ENCODE measurements around the gene NBAS. TPM values are rescaled to one million over a fixed set of nuclear protein-coding genes. Genes with fewer than 3 reads are reported as not detected.

The NBAS gene
- total RNA-seq, 2 experiments from 2014 or later: 28.2 to 31.8 TPM

DNA sequence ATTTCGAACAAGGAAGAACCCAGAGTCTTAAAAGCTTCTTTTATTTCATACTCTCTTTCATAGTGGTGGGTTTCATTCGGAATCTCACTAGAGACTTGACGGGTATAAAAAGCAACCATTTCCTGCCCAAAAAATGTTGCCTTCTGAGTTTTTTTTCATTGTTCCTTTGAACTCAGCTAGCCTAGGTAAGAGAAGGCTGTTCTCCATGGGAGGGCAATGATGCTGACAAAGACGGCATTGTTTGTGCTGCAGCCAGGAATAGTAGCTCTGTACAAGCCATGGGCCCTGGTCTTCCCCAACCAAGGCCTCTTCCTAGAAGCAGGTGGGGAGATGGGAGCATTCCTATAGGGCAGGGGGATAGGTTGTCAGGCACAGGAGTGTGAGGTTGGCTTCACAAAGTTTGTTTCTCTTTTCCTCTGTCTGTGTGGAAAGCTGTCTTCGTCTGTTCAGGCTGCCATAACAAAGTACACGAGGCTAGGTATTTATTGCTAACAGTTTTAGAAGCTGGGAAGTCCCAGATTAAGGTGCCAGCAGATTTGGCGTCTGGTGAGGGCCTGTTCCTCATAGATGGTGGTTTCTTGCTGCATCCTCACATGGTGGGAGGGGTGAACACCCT is 405.1 kb downstream of the NBAS start:
- no peaks in the 10 kb centered on the region for H3K36me3 Mint-ChIP-seq (ENCODE audit: low read depth)
- ChIA-PET POLR2A (interaction anchor here (1.0 kb wide), 1 partner anchor 71 kb away, joined by 3 read pairs; no protein-coding TSS in a partner anchor), CTCF (interaction anchor here (1.6 to 1.9 kb wide), 2 partner anchors 11 to 421 kb away, joined by 5 to 8 read pairs; no protein-coding TSS in a partner anchor)
- H3K27ac Mint-ChIP-seq: no peak overlapping the region
- peaks cover 21% of the 10 kb centered on the region for H3K4me1 Mint-ChIP-seq (ENCODE audit: low read depth)
- DNase-seq (no peak), ATAC-seq (no peak)
- no peaks in the 10 kb centered on the region for H3K27me3 Mint-ChIP-seq (ENCODE audit: low read depth)
- H3K4me3 Mint-ChIP-seq: no peak overlapping the region
- H3K9me3 Mint-ChIP-seq (ENCODE audit: insufficient read depth): no peaks in the 10 kb centered on the region

GRCh38 chr2:15154297-15154696 is 406.8 kb downstream of the NBAS start:
- no peak overlapping the region for H3K4me3 Mint-ChIP-seq
- no peak for ATAC-seq
- H3K27ac Mint-ChIP-seq: no peak overlapping the region
- POLR2A ChIA-PET: interaction anchor here (0.8 kb wide), 1 partner anchor 12 kb away, joined by 3 read pairs; no protein-coding TSS in a partner anchor
- DNase-seq: no peak
- no peaks in the 10 kb centered on the region for H3K36me3 Mint-ChIP-seq (ENCODE audit: low read depth)
- no peaks in the 10 kb centered on the region for H3K27me3 Mint-ChIP-seq (ENCODE audit: low read depth)
- peaks cover 18% of the 10 kb centered on the region for H3K4me1 Mint-ChIP-seq (ENCODE audit: low read depth)
- CTCF ChIA-PET: interaction anchor here (1.4 kb wide), 1 partner anchor 12 kb away, joined by 3 read pairs; no protein-coding TSS in a partner anchor
- H3K9me3 Mint-ChIP-seq (ENCODE audit: insufficient read depth): no peaks in the 10 kb centered on the region

- Mint-ChIP-seq H3K4me1 (ENCODE audit: low read depth) (peaks cover 18% of the 10 kb centered on the region), H3K4me3 (no peak overlapping the region), H3K27me3 (ENCODE audit: low read depth) (no peaks in the 10 kb centered on the region), H3K9me3 (ENCODE audit: insufficient read depth) (no peaks in the 10 kb centered on the region), H3K36me3 (ENCODE audit: low read depth) (no peaks in the 10 kb centered on the region), H3K27ac (no peak overlapping the region)
- ATAC-seq (no peak), DNase-seq (no peak)
- ChIA-PET CTCF (no interaction called here), POLR2A (no interaction called here)
Measured at GRCh38 chr2:15152382-15152781, 408.8 kb downstream of the NBAS start.

GRCh38 chr2:15149063-15149462 is 412.1 kb downstream of the NBAS start:
- Mint-ChIP-seq H3K36me3 (ENCODE audit: low read depth) (no peaks in the 10 kb centered on the region), H3K27me3 (ENCODE audit: low read depth) (no peaks in the 10 kb centered on the region), H3K4me1 (ENCODE audit: low read depth) (peaks cover 2% of the 10 kb centered on the region), H3K4me3 (no peak overlapping the region), H3K9me3 (ENCODE audit: insufficient read depth) (no peaks in the 10 kb centered on the region), H3K27ac (no peak overlapping the region)
- ChIA-PET CTCF (no interaction called here), POLR2A (no interaction called here)
- DNase-seq (no peak), ATAC-seq (no peak)

- Mint-ChIP-seq H3K36me3 (ENCODE audit: low read depth) (no peaks in the 10 kb centered on the region), H3K27me3 (ENCODE audit: low read depth) (no peaks in the 10 kb centered on the region), H3K4me3 (no peak overlapping the region), H3K27ac (no peak overlapping the region), H3K4me1 (ENCODE audit: low read depth) (peaks cover 6% of the 10 kb centered on the region), H3K9me3 (ENCODE audit: insufficient read depth) (no peaks in the 10 kb centered on the region)
- ATAC-seq (no peak), DNase-seq (no peak)
- ChIA-PET POLR2A (no interaction called here), CTCF (no interaction called here)
Measured at GRCh38 chr2:15147591-15147990, 413.5 kb downstream of the NBAS start.

- Mint-ChIP-seq H3K4me3 (no peak overlapping the region), H3K36me3 (ENCODE audit: low read depth) (no peaks in the 10 kb centered on the region), H3K4me1 (ENCODE audit: low read depth) (peaks cover 13% of the 10 kb centered on the region), H3K9me3 (ENCODE audit: insufficient read depth) (no peaks in the 10 kb centered on the region), H3K27ac (no peak overlapping the region), H3K27me3 (ENCODE audit: low read depth) (no peaks in the 10 kb centered on the region)
- ATAC-seq: no peak
- ChIA-PET CTCF (no interaction called here), POLR2A (no interaction called here)
- no peak for DNase-seq
Measured at GRCh38 chr2:15146960-15147359, 414.2 kb downstream of the NBAS start.

DNA sequence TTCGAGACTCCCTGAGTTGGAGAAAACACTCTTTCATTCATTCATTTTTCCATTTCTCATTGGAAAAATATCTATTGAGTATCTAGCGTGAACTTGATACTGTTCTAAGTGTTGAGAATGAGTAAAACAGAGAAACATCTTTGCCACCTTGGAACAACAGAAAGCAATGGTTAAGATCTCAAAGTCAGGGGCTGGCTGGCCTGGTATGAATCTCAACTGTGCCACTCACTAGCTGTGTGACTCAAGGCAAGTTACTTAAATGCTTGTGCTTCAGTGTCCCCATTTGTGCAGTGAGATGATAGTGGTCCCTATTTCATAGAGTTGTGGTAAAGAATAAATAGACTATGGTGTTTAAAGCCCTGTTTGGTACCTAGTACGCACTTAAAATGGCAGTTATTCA is 415.2 kb downstream of the NBAS start:
- POLR2A ChIA-PET: no interaction called here
- ATAC-seq: no peak

GRCh38 chr2:15145046-15145817 is 415.9 kb downstream of the NBAS start:
- DNase-seq: no peak
- POLR2A ChIA-PET: no interaction called here
- CTCF ChIA-PET: interaction anchor here (1.4 to 1.7 kb wide), 2 partner anchors 11 to 15 kb away, joined by 4 to 5 read pairs; no protein-coding TSS in a partner anchor
- Mint-ChIP-seq H3K9me3 (ENCODE audit: insufficient read depth) (no peaks in the 10 kb centered on the region), H3K36me3 (ENCODE audit: low read depth) (peaks cover 4% of the 10 kb centered on the region), H3K27me3 (ENCODE audit: low read depth) (no peaks in the 10 kb centered on the region), H3K4me3 (no peak overlapping the region), H3K4me1 (ENCODE audit: low read depth) (peaks cover 24% of the 10 kb centered on the region), H3K27ac (no peak overlapping the region)
- ATAC-seq: no peak

More for the DNA sequence above, 415.2 kb downstream of the NBAS start:
- Mint-ChIP-seq H3K27ac (no peak overlapping the region), H3K9me3 (ENCODE audit: insufficient read depth) (no peaks in the 10 kb centered on the region), H3K27me3 (ENCODE audit: low read depth) (no peaks in the 10 kb centered on the region), H3K4me3 (no peak overlapping the region), H3K36me3 (ENCODE audit: low read depth) (peaks cover 4% of the 10 kb centered on the region), H3K4me1 (ENCODE audit: low read depth) (peaks cover 23% of the 10 kb centered on the region)
- DNase-seq: no peak
- CTCF ChIA-PET: interaction anchor here (1.4 kb wide), 1 partner anchor 10 kb away, joined by 5 read pairs; no protein-coding TSS in a partner anchor

GRCh38 chr2:15142069-15142689 is 419.0 kb downstream of the NBAS start:
- ChIA-PET POLR2A (interaction anchor here (0.7 to 1.2 kb wide), 2 partner anchors 12 to 449 kb away, joined by 3 read pairs; partner anchors contain the start of gene DDX1), CTCF (interaction anchor here (1.0 to 1.3 kb wide), 2 partner anchors 12 to 18 kb away, joined by 3 to 4 read pairs; no protein-coding TSS in a partner anchor)
- ATAC-seq (peak; percentile 98), DNase-seq (peak; percentile 86)
- H3K4me3 Mint-ChIP-seq: peak overlapping the region; percentile 41
- H3K4me1 Mint-ChIP-seq (ENCODE audit: low read depth): peaks cover 24% of the 10 kb centered on the region
- peaks cover 6% of the 10 kb centered on the region for H3K9me3 Mint-ChIP-seq (ENCODE audit: insufficient read depth)
- peak overlapping the region; percentile 88 for H3K27ac Mint-ChIP-seq
- H3K27me3 Mint-ChIP-seq (ENCODE audit: low read depth): no peaks in the 10 kb centered on the region
- peaks cover 4% of the 10 kb centered on the region for H3K36me3 Mint-ChIP-seq (ENCODE audit: low read depth)

DNA sequence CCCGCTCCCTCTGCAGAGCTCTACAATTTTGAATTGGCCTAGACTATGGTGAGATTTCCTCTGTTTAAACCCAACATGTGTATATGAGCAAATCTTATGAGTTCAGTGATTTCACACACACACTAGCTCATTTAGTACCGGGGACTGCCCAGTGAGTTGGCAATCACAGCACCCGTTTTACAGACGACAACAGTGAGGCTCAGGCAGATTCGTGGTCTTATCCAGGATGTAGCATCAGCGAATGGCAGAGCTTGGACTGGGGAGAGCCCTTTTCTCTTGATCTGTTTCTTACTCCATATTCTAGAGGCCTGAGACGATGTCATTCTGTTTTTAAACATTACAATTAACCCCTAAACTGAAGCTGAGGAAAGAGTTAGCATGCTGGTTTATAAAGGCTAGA is 419.9 kb downstream of the NBAS start:
- CTCF ChIA-PET: interaction anchor here (1.3 kb wide), 1 partner anchor 13 kb away, joined by 3 read pairs; no protein-coding TSS in a partner anchor
- Mint-ChIP-seq H3K27me3 (ENCODE audit: low read depth) (no peaks in the 10 kb centered on the region), H3K27ac (peak overlapping the region; percentile 88), H3K4me1 (ENCODE audit: low read depth) (peaks cover 24% of the 10 kb centered on the region), H3K36me3 (ENCODE audit: low read depth) (peaks cover 4% of the 10 kb centered on the region), H3K4me3 (no peak overlapping the region), H3K9me3 (ENCODE audit: insufficient read depth) (peaks cover 6% of the 10 kb centered on the region)
- DNase-seq (no peak), ATAC-seq (no peak)
- POLR2A ChIA-PET: no interaction called here

GRCh38 chr2:15136639-15137038 is 424.5 kb downstream of the NBAS start:
- POLR2A ChIA-PET: interaction anchor here (0.7 kb wide), 1 partner anchor 510 kb away, joined by 3 read pairs; no protein-coding TSS in a partner anchor
- H3K4me1 Mint-ChIP-seq (ENCODE audit: low read depth): peaks cover 8% of the 10 kb centered on the region

More at GRCh38 chr2:15136639-15137038, 424.5 kb downstream of the NBAS start:
- H3K27ac Mint-ChIP-seq: no peak overlapping the region
- CTCF ChIA-PET: no interaction called here
- H3K36me3 Mint-ChIP-seq (ENCODE audit: low read depth): peaks cover 4% of the 10 kb centered on the region
- ATAC-seq: no peak
- DNase-seq: no peak
- no peak overlapping the region for H3K4me3 Mint-ChIP-seq
- no peaks in the 10 kb centered on the region for H3K27me3 Mint-ChIP-seq (ENCODE audit: low read depth)
- H3K9me3 Mint-ChIP-seq (ENCODE audit: insufficient read depth): peaks cover 6% of the 10 kb centered on the region
